ENCODE data around the gene MED27.

DNA sequence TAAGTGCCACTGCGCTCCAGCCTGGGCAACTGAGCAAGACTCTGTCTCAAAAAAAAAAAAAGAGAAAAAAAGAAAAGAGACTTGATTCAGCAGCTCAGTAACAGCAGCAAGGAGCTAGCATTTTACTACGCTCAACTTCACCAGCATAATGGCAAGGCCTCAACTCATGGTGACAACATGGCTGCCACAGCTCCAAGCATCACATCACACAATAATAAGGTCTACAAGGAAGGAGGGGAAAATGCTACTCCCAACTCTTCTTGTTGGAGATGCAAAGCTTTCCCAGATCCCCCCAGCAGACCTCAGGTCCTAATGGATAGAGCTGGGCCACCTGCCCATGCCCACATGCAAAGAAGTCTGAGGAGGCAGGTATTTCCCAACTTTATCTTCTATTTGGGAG lies 253.6 kb downstream of the MED27 start:
- TF ChIP-seq POLR2A (IDR thresholded peaks at IDR 0.05), result no peak
- no peak for TF ChIP-seq CTCF (IDR thresholded peaks at IDR 0.05)

All from sigmoid colon (tissue), 3 donors.